GM23338 (cell line): ENCODE measurements around the gene HMGCLL1. TPM values are rescaled to one million over a fixed set of nuclear protein-coding genes. Genes with fewer than 3 reads are reported as not detected.

ENCODE experiments used
- ATAC-seq: fragments of 200-7000 bp; cut with Tn5 transposase; 3 replicates; pipeline ENCODE4 v1.9.1; 2020
- DNase-seq: peaks from one replicate; pipeline ENCODE4 v3.0.0-alpha.2; 2015; ENCODE audit warnings: low spot score
- H2AFZ ChIP-seq: fragments of 200-600 bp; sonication (generic); 2 replicates; pipeline ENCODE4 v1.8.0; 2016; ENCODE audit warnings: antibody characterized with exemption, mild to moderate bottlenecking, moderate library complexity
- H3F3A ChIP-seq: fragments of 200-600 bp; sonication (generic); replicated peaks from 2 replicates; pipeline ENCODE4 v1.8.0; 2017; ENCODE audit warnings: antibody characterized with exemption, mixed run types, low read depth
- H3K27ac ChIP-seq: fragments of 200-600 bp; sonication (generic); 2 replicates; pipeline ENCODE4 v1.6.1; 2016; ENCODE audit warnings: low read depth
- H3K27me3 ChIP-seq: fragments of 200-600 bp; sonication (generic); 2 replicates; pipeline ENCODE4 v1.8.0; 2016; ENCODE audit warnings: mild to moderate bottlenecking, mixed run types, moderate library complexity; ENCODE audit not compliant: insufficient read depth
- H3K36me3 ChIP-seq: fragments of 200-600 bp; sonication (generic); 2 replicates; pipeline ENCODE4 v1.8.0; 2016; ENCODE audit warnings: mild to moderate bottlenecking; ENCODE audit not compliant: insufficient read depth
- H3K4me1 ChIP-seq: fragments of 200-600 bp; sonication (generic); 2 replicates; pipeline ENCODE4 v1.8.0; 2016; ENCODE audit warnings: mild to moderate bottlenecking, moderate library complexity; ENCODE audit not compliant: insufficient read depth
- H3K4me2 ChIP-seq: fragments of 200-600 bp; sonication (generic); 2 replicates; pipeline ENCODE4 v1.7.1; 2017; ENCODE audit warnings: mixed run types
- H3K4me3 ChIP-seq: fragments of 200-600 bp; sonication (generic); 2 replicates; pipeline ENCODE4 v1.6.1; 2016; ENCODE audit warnings: mixed run types
- H3K79me2 ChIP-seq: fragments of 200-600 bp; sonication (generic); replicated peaks from 2 replicates; pipeline ENCODE4 v1.8.0; 2017; ENCODE audit warnings: mild to moderate bottlenecking; ENCODE audit not compliant: insufficient read depth
- H3K9me2 ChIP-seq: fragments of 200-600 bp; sonication (generic); 2 replicates; pipeline ENCODE4 v1.8.0; 2017; ENCODE audit not compliant: insufficient read depth
- H4K20me1 ChIP-seq: fragments of 200-600 bp; sonication (generic); replicated peaks from 2 replicates; pipeline ENCODE4 v1.8.0; 2017; ENCODE audit warnings: mild to moderate bottlenecking; ENCODE audit not compliant: insufficient read depth
- H3K27ac Mint-ChIP-seq: 2 replicates; pipeline ENCODE4 v1.8.0; 2020; ENCODE audit warnings: inconsistent platforms, mild to moderate bottlenecking, moderate library complexity, mixed read lengths
- H3K27me3 Mint-ChIP-seq: 3 replicates; pipeline ENCODE4 v1.8.0; 2022; ENCODE audit warnings: low read depth, mild to moderate bottlenecking, moderate library complexity, mixed read lengths, inconsistent platforms; ENCODE audit not compliant: insufficient read depth, poor library complexity
- H3K36me3 Mint-ChIP-seq: 3 replicates; pipeline ENCODE4 v1.8.0; 2021; ENCODE audit warnings: low read depth, mild to moderate bottlenecking, inconsistent platforms, moderate library complexity, mixed read lengths
- H3K4me1 Mint-ChIP-seq: 3 replicates; pipeline ENCODE4 v1.8.0; 2020; ENCODE audit warnings: mild to moderate bottlenecking, inconsistent platforms, mixed read lengths
- H3K4me3 Mint-ChIP-seq: 3 replicates; pipeline ENCODE4 v1.8.0; 2021; ENCODE audit warnings: moderate library complexity, mild to moderate bottlenecking, inconsistent platforms, mixed read lengths
- H3K9me3 Mint-ChIP-seq: 3 replicates; pipeline ENCODE4 v1.8.0; 2020; ENCODE audit warnings: moderate library complexity, mild to moderate bottlenecking, inconsistent platforms, mixed read lengths
- EZH2 ChIP-seq: fragments of 200-600 bp; sonication (generic); IDR thresholded peaks from one replicate; pipeline ENCODE4 v1.8.0; 2017; ENCODE audit warnings: antibody characterized with exemption, mild to moderate bottlenecking, low read depth; ENCODE audit not compliant: unreplicated experiment
- JUNB ChIP-seq: IDR thresholded peaks from one replicate; pipeline ENCODE4 v1.6.1; 2016; ENCODE audit warnings: antibody characterized with exemption; ENCODE audit not compliant: unreplicated experiment
- ZNF331 ChIP-seq: fragments of 250-450 bp; sonication (Bioruptor Pico); IDR thresholded peaks from 2 replicates; pipeline ENCODE4 v1.5.0; 2020; ENCODE audit warnings: low read depth, mild to moderate bottlenecking, moderate library complexity
- polyA plus RNA-seq: library from polyadenylated mRNA; unstranded; fragments of >200 nt; fragmentation: Nextera tagmentation; extraction: Ambion mirVana; gene quantifications from 2 replicates; pipeline ENCODE4 v1.2.1, GENCODE V29; 2016
- total RNA-seq: library from RNA; depleted of rRNA; stranded (reverse); fragments of >200 nt; shearing (Covaris generic); gene quantifications from 2 replicates; pipeline ENCODE4 v1.2.3, GENCODE V29; 2014
- TF ChIP-seq, protein P1 (sequence below): fragments of 250-450 bp; sonication (Bioruptor Pico); IDR thresholded peaks from 2 replicates; pipeline ENCODE4 v1.5.0; 2020; ENCODE audit warnings: mild to moderate bottlenecking, moderate library complexity
- TF ChIP-seq, protein P2 (sequence below): IDR thresholded peaks from one replicate; pipeline ENCODE4 v1.6.1; 2018; ENCODE audit warnings: antibody characterized with exemption; ENCODE audit not compliant: unreplicated experiment

HMGCLL1 gene
- total and polyA plus RNA-seq, 2 experiments from 2014 or later, result 0.24 TPM; not detected in 1

GRCh38 chr6:55536391-55536956 lies 42.5 kb downstream of the HMGCLL1 start (continued):
- TF ChIP-seq, protein P1, sequence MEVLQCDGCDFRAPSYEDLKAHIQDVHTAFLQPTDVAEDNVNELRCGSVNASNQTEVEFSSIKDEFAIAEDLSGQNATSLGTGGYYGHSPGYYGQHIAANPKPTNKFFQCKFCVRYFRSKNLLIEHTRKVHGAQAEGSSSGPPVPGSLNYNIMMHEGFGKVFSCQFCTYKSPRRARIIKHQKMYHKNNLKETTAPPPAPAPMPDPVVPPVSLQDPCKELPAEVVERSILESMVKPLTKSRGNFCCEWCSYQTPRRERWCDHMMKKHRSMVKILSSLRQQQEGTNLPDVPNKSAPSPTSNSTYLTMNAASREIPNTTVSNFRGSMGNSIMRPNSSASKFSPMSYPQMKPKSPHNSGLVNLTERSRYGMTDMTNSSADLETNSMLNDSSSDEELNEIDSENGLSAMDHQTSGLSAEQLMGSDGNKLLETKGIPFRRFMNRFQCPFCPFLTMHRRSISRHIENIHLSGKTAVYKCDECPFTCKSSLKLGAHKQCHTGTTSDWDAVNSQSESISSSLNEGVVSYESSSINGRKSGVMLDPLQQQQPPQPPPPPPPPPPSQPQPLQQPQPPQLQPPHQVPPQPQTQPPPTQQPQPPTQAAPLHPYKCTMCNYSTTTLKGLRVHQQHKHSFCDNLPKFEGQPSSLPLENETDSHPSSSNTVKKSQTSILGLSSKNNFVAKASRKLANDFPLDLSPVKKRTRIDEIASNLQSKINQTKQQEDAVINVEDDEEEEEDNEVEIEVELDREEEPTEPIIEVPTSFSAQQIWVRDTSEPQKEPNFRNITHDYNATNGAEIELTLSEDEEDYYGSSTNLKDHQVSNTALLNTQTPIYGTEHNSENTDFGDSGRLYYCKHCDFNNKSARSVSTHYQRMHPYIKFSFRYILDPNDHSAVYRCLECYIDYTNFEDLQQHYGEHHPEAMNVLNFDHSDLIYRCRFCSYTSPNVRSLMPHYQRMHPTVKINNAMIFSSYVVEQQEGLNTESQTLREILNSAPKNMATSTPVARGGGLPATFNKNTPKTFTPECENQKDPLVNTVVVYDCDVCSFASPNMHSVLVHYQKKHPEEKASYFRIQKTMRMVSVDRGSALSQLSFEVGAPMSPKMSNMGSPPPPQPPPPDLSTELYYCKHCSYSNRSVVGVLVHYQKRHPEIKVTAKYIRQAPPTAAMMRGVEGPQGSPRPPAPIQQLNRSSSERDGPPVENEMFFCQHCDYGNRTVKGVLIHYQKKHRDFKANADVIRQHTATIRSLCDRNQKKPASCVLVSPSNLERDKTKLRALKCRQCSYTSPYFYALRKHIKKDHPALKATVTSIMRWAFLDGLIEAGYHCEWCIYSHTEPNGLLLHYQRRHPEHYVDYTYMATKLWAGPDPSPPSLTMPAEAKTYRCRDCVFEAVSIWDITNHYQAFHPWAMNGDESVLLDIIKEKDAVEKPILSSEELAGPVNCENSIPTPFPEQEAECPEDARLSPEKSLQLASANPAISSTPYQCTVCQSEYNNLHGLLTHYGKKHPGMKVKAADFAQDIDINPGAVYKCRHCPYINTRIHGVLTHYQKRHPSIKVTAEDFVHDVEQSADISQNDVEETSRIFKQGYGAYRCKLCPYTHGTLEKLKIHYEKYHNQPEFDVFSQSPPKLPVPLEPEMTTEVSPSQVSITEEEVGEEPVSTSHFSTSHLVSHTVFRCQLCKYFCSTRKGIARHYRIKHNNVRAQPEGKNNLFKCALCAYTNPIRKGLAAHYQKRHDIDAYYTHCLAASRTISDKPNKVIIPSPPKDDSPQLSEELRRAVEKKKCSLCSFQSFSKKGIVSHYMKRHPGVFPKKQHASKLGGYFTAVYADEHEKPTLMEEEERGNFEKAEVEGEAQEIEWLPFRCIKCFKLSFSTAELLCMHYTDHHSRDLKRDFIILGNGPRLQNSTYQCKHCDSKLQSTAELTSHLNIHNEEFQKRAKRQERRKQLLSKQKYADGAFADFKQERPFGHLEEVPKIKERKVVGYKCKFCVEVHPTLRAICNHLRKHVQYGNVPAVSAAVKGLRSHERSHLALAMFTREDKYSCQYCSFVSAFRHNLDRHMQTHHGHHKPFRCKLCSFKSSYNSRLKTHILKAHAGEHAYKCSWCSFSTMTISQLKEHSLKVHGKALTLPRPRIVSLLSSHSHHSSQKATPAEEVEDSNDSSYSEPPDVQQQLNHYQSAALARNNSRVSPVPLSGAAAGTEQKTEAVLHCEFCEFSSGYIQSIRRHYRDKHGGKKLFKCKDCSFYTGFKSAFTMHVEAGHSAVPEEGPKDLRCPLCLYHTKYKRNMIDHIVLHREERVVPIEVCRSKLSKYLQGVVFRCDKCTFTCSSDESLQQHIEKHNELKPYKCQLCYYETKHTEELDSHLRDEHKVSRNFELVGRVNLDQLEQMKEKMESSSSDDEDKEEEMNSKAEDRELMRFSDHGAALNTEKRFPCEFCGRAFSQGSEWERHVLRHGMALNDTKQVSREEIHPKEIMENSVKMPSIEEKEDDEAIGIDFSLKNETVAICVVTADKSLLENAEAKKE (CRISPR knock-in tag), result no peak
- TF ChIP-seq, protein P2, sequence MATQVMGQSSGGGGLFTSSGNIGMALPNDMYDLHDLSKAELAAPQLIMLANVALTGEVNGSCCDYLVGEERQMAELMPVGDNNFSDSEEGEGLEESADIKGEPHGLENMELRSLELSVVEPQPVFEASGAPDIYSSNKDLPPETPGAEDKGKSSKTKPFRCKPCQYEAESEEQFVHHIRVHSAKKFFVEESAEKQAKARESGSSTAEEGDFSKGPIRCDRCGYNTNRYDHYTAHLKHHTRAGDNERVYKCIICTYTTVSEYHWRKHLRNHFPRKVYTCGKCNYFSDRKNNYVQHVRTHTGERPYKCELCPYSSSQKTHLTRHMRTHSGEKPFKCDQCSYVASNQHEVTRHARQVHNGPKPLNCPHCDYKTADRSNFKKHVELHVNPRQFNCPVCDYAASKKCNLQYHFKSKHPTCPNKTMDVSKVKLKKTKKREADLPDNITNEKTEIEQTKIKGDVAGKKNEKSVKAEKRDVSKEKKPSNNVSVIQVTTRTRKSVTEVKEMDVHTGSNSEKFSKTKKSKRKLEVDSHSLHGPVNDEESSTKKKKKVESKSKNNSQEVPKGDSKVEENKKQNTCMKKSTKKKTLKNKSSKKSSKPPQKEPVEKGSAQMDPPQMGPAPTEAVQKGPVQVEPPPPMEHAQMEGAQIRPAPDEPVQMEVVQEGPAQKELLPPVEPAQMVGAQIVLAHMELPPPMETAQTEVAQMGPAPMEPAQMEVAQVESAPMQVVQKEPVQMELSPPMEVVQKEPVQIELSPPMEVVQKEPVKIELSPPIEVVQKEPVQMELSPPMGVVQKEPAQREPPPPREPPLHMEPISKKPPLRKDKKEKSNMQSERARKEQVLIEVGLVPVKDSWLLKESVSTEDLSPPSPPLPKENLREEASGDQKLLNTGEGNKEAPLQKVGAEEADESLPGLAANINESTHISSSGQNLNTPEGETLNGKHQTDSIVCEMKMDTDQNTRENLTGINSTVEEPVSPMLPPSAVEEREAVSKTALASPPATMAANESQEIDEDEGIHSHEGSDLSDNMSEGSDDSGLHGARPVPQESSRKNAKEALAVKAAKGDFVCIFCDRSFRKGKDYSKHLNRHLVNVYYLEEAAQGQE, result no peak

GRCh38 chr6:55531496-55531895 lies 47.5 kb downstream of the HMGCLL1 start:
- H3K9me2 ChIP-seq, result no peaks in the 10 kb centered on the region
- no peaks in the 10 kb centered on the region for H3K4me1 ChIP-seq
- Mint-ChIP-seq H3K27me3 (peaks cover 2% of the 10 kb centered on the region), H3K36me3 (no peaks in the 10 kb centered on the region), H3K4me1 (no peaks in the 10 kb centered on the region), H3K4me3 (no peak overlapping the region), H3K27ac (no peak overlapping the region), H3K9me3 (no peaks in the 10 kb centered on the region)
- ATAC-seq (no peak), DNase-seq (no peak)
- H3F3A ChIP-seq, result no peaks in the 10 kb centered on the region
- TF ChIP-seq ZNF331 (CRISPR knock-in tag), result no peak
- no peak for TF ChIP-seq EZH2
- TF ChIP-seq JUNB, result no peak
- H3K27ac ChIP-seq, result no peak overlapping the region
- H3K36me3 ChIP-seq, result no peaks in the 10 kb centered on the region
- H3K27me3 ChIP-seq, result no peaks in the 10 kb centered on the region
- no peak overlapping the region for H2AFZ ChIP-seq
- H3K4me2 ChIP-seq, result no peak overlapping the region
- no peak overlapping the region for H3K4me3 ChIP-seq
- H3K79me2 ChIP-seq, result no peaks in the 10 kb centered on the region
- H4K20me1 ChIP-seq, result no peaks in the 10 kb centered on the region
